ENCODE measurements around the gene CPED1.
"Not testable (repeated sequence)": the region's sequence is repeated elsewhere in the genome, so short reads cannot be mapped to it uniquely, and the experiment has no call there.

CPED1 gene

DNA sequence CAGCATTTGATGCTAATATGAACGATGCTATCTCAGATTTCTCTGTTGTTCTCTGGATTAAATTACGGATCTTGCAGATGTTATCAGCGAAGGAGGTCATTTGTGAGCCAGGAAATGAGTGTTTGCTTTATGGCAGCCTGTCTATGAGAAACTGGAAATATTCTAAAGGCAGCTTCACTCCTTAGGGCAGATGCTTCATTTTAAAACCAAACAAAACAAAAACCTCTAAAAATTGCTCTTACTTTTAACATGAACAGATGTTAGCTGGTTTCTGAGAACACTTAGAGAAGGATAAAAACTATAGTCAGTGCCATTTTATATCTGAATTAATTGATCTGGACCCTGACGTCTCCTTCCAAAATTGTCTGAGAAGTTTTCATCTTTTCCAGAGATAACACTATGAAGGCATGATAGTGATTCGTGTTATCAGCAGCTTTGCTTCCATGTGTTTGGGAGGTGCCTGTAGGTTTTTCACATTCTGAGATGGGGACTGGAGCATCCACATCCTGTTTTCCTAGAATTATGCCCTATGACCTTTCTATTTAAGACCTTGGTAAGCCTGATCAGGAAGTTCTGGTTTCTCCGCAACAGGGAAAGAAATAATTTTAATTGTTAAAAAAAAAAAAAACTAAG lies 53.1 kb downstream of the CPED1 start:
- no peak for DNase-seq (ENCODE audit: low read depth)

- DNase-seq (ENCODE audit: low read depth), result no peak
Observed at GRCh38 chr7:121042195-121042594, 53.7 kb downstream of the CPED1 start.

- DNase-seq (ENCODE audit: low read depth), result no peak
Observed at GRCh38 chr7:121042899-121043298, 54.4 kb downstream of the CPED1 start.

- no peak for DNase-seq (ENCODE audit: low read depth)
Observed at GRCh38 chr7:121043314-121044234, 55.1 kb downstream of the CPED1 start.

- DNase-seq (ENCODE audit: low read depth), result no peak
Observed at GRCh38 chr7:121045090-121045489, 56.6 kb downstream of the CPED1 start.

DNA sequence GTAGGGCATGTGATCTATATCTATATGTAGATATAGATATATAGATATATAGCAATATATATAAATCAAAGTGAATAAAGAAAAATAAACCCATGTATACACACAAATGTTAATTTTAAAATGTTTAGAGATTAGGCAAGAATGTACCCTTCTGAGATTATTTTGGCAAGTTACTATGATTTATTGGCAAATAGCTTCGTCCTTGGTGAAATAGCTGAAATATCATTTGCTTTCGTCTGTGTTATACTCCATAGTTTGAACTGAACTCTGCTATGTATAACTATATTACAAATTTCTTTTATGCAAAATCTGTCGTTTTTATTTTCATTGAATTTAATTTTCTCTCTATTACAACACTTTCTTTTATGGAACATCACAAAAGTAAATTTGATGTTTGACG lies 57.5 kb downstream of the CPED1 start:
- DNase-seq (ENCODE audit: low read depth), result no peak

DNA sequence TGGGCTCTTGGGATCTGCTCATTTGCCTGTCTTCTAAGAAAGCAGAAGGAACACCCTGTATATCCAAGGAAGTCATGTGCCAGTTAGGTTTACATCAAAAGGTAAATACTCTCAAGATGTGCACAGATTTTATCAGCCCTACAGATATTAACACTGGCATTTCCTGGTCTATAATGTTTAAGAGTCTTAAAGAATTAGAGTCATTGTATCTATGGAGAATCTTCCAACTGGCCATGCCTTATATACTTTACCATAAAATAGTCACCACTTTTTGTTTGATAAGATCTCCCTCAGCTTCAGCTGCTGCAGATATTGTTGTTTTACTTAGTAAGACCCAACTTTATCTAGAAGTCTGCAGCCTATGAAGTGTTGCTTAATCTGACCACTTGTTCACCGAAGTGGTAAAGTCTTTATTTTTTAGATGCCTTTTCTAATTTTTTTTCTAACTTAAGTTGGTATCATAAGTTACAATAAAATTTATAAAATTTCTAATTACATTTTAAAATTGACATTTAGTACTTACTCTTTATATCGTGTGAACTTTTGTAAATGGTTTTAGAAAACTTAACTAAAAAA lies 58.5 kb downstream of the CPED1 start:
- DNase-seq (ENCODE audit: low read depth), result no peak

DNA sequence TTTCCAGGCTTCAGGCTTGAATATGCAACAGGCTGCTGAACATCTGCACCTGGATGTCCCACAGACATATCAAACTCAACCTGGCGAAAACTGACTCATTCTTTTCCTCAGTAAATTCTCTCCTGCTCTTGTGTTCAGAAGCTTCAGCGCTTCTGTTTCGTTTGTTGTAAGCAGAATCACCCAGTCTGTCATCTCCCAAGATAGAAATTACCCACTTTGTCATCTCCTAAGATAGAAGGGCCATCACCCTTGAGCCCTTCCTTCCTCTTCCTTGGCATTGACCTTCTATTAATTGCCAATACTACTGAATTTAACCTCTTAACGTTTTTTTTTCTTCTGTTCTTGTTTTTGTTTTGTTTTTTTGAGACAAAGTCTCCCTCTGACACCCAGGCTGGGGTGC lies 59.7 kb downstream of the CPED1 start:
- DNase-seq (ENCODE audit: low read depth), result no peak

GRCh38 chr7:121049028-121049791 lies 60.7 kb downstream of the CPED1 start:
- DNase-seq (ENCODE audit: low read depth), result no peak

DNA sequence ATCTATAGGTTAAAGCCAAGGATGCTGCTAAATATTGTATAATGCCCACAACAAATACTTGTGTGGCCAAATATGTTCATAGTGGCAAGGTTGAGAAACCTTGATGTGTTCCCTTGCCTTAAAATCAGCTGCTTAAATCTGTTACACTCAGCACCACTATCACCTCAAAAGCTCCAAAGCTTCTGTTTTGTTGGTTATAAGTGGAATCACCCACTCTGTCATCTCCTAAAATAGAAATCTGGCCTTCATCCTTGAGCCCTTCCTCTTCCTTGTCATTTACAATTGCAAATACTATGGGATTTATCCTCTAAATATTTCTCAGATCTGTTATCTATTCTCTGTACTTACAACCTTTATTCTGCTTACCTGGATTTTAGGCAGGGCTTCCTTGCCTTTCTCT lies 61.4 kb downstream of the CPED1 start:
- DNase-seq (ENCODE audit: low read depth), result no peak

GRCh38 chr7:121053219-121053618 lies 64.7 kb downstream of the CPED1 start:
- DNase-seq (ENCODE audit: low read depth), result no peak

DNA sequence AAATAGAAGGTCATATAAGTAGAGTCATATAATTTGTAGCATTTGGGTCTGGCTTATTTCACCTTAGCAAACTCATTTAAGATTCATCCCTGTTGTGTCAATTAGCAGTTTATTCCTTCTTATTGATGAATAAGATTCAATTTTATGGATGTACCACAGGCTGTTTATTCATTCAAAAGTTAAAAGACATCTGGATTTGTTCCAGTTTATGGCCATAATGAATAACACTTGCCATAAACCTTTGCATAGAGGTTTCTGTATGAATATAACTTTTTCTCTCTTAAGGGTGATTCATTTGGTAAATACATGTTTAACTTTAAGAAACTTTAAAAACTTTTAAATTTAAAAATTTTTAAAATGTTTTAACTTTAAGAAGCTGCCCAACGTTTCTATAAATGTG lies 66.4 kb downstream of the CPED1 start:
- DNase-seq (ENCODE audit: low read depth), result no peak

GRCh38 chr7:121057878-121058277 lies 69.4 kb downstream of the CPED1 start:
- no peak for DNase-seq (ENCODE audit: low read depth)

GRCh38 chr7:121058975-121059374 lies 70.5 kb downstream of the CPED1 start:
- DNase-seq (ENCODE audit: low read depth), result no peak

GRCh38 chr7:121059979-121060509 lies 71.5 kb downstream of the CPED1 start:
- not testable (repeated sequence) for DNase-seq (ENCODE audit: low read depth)

DNA sequence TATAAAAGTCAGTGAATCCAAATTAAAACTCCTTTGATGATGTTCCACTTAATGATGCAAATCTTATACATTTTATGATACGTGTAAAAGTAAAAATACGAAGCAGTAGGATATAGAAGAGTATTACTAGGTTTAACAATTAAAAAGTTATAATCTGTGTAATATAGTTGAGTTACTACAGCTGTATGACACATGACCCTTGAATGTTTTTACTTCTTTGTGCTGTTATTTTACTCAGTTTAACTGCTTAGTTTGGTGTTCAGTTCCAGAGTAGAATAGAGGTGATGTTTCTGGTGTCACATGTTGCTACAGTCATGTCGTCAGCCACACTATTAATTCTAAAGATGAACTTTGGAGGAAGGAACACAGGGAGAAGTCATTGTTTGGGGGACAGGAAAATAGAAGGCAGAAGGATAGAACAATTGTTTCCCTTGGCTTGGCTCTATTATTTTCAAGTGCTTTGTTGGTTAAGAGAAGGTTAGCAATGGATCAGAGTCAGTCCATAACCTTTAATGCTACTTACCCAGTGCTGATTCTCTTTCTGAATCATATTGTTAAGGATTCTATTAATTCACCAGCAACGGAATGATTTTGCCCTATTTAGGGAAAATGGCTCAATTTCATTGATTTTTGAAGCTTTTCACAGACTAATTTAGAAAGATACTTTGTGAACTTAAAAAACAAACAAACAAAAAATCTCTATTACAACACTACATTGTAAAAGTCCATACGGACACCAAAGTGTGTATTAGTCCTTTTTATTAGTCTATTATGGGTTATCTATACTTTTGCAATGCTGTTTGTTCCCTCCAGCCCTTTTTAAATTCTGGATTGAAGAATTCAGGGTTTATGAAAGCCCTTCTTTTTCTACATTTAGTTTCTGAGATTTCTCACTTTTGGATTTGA lies 73.4 kb downstream of the CPED1 start:
- DNase-seq (ENCODE audit: low read depth), result no peak

- DNase-seq (ENCODE audit: low read depth), result no peak
Observed at GRCh38 chr7:121062671-121063279, 74.3 kb downstream of the CPED1 start.

DNA sequence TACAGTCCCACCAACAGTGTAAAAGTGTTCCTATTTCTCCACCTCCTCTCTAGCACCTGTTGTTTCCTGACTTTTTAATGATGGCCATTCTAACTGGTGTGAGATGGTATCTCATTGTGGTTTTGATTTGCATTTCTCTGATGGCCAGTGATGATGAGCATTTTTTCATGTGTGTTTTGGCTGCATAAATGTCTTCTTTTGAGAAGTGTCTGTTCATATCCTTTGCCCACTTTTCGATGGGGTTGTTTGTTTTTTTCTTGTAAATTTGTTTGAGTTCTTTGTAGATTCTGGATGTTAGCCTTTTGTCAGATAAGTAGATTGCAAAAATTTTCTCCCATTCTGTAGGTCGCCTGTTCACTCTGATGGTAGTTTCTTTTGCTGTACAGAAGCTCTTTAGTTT lies 79.2 kb downstream of the CPED1 start:
- DNase-seq (ENCODE audit: low read depth), result not testable (repeated sequence)

DNA sequence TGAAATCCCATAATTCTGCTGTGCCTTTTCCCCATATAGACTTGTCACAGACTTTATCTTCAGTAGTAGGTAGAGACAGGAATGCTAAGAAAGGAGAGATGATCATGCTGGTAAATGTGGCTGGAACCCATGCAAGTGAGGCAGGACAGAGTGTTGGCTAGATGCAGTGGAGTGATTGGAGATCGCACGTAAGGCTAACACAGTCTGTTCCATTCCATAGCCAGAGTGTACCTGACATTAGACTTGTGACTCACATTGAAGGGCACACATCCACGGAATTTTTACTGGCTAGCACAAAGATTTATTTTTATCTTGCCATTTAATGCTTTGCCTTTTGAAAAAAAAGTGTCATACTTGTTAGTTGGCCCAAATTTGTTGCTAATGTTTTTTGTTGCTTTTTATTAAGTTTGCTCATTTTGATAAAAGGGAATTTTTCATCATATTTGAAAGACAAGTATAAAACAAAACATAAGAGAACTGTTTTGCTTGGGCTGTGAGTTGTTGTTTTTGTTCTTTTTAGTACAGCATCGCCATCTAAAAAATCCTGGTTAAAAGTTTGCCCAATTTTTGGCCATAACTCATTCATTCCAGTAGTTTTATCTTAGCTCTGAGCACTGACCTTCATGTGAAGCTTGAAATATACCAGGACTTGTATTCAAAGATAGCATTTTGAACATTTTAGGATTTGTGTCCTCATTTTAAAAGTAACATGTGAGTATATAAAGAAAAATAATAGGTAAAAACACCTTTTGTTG lies 81.0 kb downstream of the CPED1 start:
- DNase-seq (ENCODE audit: low read depth), result no peak

DNA sequence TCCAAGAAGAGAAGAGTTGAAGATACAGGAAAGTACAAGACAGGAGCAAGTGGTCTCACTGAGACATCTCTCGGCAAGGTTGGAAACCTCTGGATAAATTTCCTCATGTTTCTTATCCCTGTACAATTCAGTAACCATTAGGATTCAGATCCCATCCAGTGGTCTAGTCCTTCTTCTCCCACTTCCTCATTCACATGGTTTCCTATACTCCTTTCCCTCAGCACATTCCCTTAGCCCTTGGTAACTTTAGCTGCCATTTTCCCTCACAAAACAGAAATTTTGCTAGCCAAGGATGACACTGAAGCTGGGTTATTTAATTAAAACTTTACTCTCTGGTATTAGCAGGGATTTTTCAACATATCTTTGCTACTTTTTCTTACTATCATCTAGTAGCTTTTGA lies 82.6 kb downstream of the CPED1 start:
- DNase-seq (ENCODE audit: low read depth), result no peak
